K562 (cell line): Measurements from ENCODE around the gene TFF2. TPM values are rescaled to one million over a fixed set of nuclear protein-coding genes. Genes with fewer than 3 reads are reported as not detected.

Source experiments
- ATAC-seq: fragments of 200-7000 bp; cut with Tn5 transposase; 3 replicates; pipeline ENCODE4 v1.9.1; 2020; ENCODE audit warnings: moderate library complexity
- BruUV-seq: library from RNA; stranded (reverse); fragments of 400-500 nt; replicated peaks from 2 replicates; lab custom pipeline; 2021; lab: Mats Ljungman, UMichigan
- CTCF ChIA-PET: fragments of 300-600 bp; formaldehyde crosslinking; extraction: SDS; loops from one replicate; lab custom pipeline; 2021; ENCODE audit warnings: low intra/inter-chr PET ratio; lab: Yijun Ruan, JAX
- POLR2A ChIA-PET: fragments of 300-600, 350-650 bp; sonication (Branson Sonifier 250); formaldehyde crosslinking; extraction: SDS; loops from one replicate; lab custom pipeline; 2021; ENCODE audit warnings: antibody characterized with exemption, inconsistent platforms; lab: Yijun Ruan, JAX
- DNase-seq, 4 experiments: peaks; one replicate each; pipeline versions ENCODE4 v3.0.0 to v3.0.0-alpha.2; 2011 to 2018; ENCODE audit warnings: low spot score in 3 of 4, mixed read lengths in 3 of 4; ENCODE audit errors: extremely low read depth in 1 of 4
- FAIRE-seq: peaks from 2 replicates; lab custom pipeline; 2011; peaks lifted over from hg19 to GRCh38; lab: Jason Lieb, UNC
- H2AFZ ChIP-seq: 2 replicates; pipeline ENCODE4 v1.6.0; 2011; ENCODE audit warnings: low read depth, low read length, control low read depth, inconsistent platforms
- H3K27ac ChIP-seq: fragments of 200-600 bp; 3 replicates; pipeline ENCODE4 v1.8.0; 2011; ENCODE audit warnings: low read depth, mild to moderate bottlenecking, control low read depth, inconsistent platforms, low read length, moderate library complexity, mixed read lengths; ENCODE audit errors: extremely low read depth
- H3K27me3 ChIP-seq, 2 experiments: fragments of 300-600 bp in 1 of 2; 2 replicates in 1 of 2; 3 replicates in 1 of 2; pipeline versions ENCODE4 v1.6.0 to v1.8.0; 2011; ENCODE audit warnings: inconsistent platforms in 2 of 2, low read length in 2 of 2, mild to moderate bottlenecking in 1 of 2, mixed read lengths in 1 of 2, moderate library complexity in 1 of 2; ENCODE audit not compliant: control insufficient read depth in 2 of 2, insufficient read depth in 2 of 2
- H3K36me3 ChIP-seq: fragments of 300-600 bp; 3 replicates; pipeline ENCODE4 v1.8.0; 2011; ENCODE audit warnings: mild to moderate bottlenecking, low read length, inconsistent platforms; ENCODE audit not compliant: control insufficient read depth, insufficient read depth
- H3K4me1 ChIP-seq, 2 experiments: fragments of 200-600 bp in 1 of 2; replicated peaks in 1 of 2; 2 replicates in 1 of 2; 3 replicates in 1 of 2; pipeline versions ENCODE4 v1.5.1 to v1.8.0; 2011; ENCODE audit warnings: inconsistent platforms in 2 of 2, low read length in 2 of 2, mild to moderate bottlenecking in 1 of 2, mixed read lengths in 1 of 2, moderate library complexity in 1 of 2; ENCODE audit not compliant: control insufficient read depth in 2 of 2, insufficient read depth in 2 of 2
- H3K4me2 ChIP-seq: 2 replicates; pipeline ENCODE4 v1.6.1; 2011; ENCODE audit warnings: low read length, control low read depth, inconsistent platforms, mixed read lengths; ENCODE audit not compliant: insufficient read depth
- H3K4me3 ChIP-seq: fragments of 200-600 bp; sonication (generic), shearing (Covaris generic); 2 replicates; pipeline ENCODE4 v1.5.1; 2016; ENCODE audit warnings: control low read depth, inconsistent platforms
- H3K79me2 ChIP-seq: fragments of 200-600 bp; 3 replicates; pipeline ENCODE4 v1.8.0; 2011; ENCODE audit warnings: low read length, inconsistent platforms; ENCODE audit not compliant: control insufficient read depth, insufficient read depth
- H3K9ac ChIP-seq, 2 experiments: 2 replicates each; pipeline versions ENCODE4 v1.6.0 to v1.6.1; 2011; ENCODE audit warnings: low read depth in 2 of 2, low read length in 2 of 2, control low read depth in 1 of 2, inconsistent platforms in 1 of 2, mild to moderate bottlenecking in 1 of 2, mixed read lengths in 1 of 2; ENCODE audit not compliant: insufficient read depth in 1 of 2
- H3K9me1 ChIP-seq: one replicate; pipeline ENCODE4 v1.6.0; 2011; ENCODE audit warnings: inconsistent platforms, mild to moderate bottlenecking, low read length, moderate library complexity; ENCODE audit not compliant: control insufficient read depth, insufficient read depth
- H3K9me3 ChIP-seq: replicated peaks from 2 replicates; pipeline ENCODE4 v1.5.1; 2011; ENCODE audit warnings: low read depth, low read length, inconsistent platforms; ENCODE audit not compliant: control insufficient read depth, insufficient read depth
- H4K20me1 ChIP-seq: replicated peaks from 2 replicates; pipeline ENCODE4 v1.6.1; 2011; ENCODE audit warnings: low read length, inconsistent platforms, mixed read lengths; ENCODE audit not compliant: control insufficient read depth, insufficient read depth
- CBFA2T2 ChIP-seq: fragments of 450-650 bp; conservative IDR thresholded peaks from 2 replicates; pipeline ENCODE4 v1.6.1; 2017; ENCODE audit warnings: mild to moderate bottlenecking
- ETV6 ChIP-seq, 3 experiments: fragments of 150-350 bp in 1 of 3; sonication (generic) in 1 of 3; formaldehyde crosslinking in 1 of 3; IDR thresholded peaks; 2 replicates each; pipeline versions ENCODE4 v1.6.1 to v1.8.0; 2014 to 2022; ENCODE audit warnings: borderline replicate concordance in 2 of 3, low read depth in 2 of 3, antibody characterized with exemption in 1 of 3, low read length in 1 of 3, mild to moderate bottlenecking in 1 of 3, missing genetic modification reagents in 1 of 3
- FOXA1 ChIP-seq: fragments of 450-650 bp; IDR thresholded peaks from 2 replicates; pipeline ENCODE4 v1.6.1; 2016; ENCODE audit warnings: mild to moderate bottlenecking, borderline replicate concordance
- L3MBTL2 ChIP-seq: fragments of 450-650 bp; IDR thresholded peaks from 2 replicates; pipeline ENCODE4 v1.6.1; 2016; ENCODE audit warnings: mild to moderate bottlenecking, moderate library complexity
- RAD21 ChIP-seq, 2 experiments: fragments of 250-450 bp in 1 of 2; fragments of 450-650 bp in 1 of 2; sonication (Bioruptor Pico) in 1 of 2; formaldehyde crosslinking in 1 of 2; IDR thresholded peaks in 1 of 2; conservative IDR thresholded peaks in 1 of 2; 2 replicates each; pipeline versions ENCODE4 v1.4.0 to v1.8.0; 2020 to 2022; ENCODE audit warnings: mild to moderate bottlenecking in 2 of 2, moderate library complexity in 1 of 2
- RUNX1 ChIP-seq: sonication (generic); IDR thresholded peaks from 2 replicates; pipeline ENCODE4 v1.6.1; 2016; ENCODE audit warnings: antibody characterized with exemption, low read depth
- SRSF1 ChIP-seq: fragments of 200-400 bp; formaldehyde crosslinking; IDR thresholded peaks from 2 replicates; pipeline ENCODE4 v1.6.1; 2017; ENCODE audit warnings: mild to moderate bottlenecking, low read depth, low read length, moderate library complexity
- in situ Hi-C: fragments of 300-500 bp; cut with MboI; formaldehyde crosslinking; loops from 4 replicates; pipeline ENCODE4 v1.15.0; 2018; ENCODE audit warnings: inconsistent platforms, mixed read lengths
- intact Hi-C: fragments of 100-400 bp; cut with micrococcal nuclease; formaldehyde crosslinking; loops from 2 replicates; pipeline ENCODE4 v1.14.2; 2022
- polyA plus RNA-seq, 8 experiments: library from polyadenylated mRNA; depleted of rRNA in 4 of 8; stranded (reverse) in 5 of 8; unstranded in 3 of 8; fragments of >200 nt; fragmentation: Nextera tagmentation in 2 of 8; fragmentation: Illumina TruSeq in 1 of 8; extraction: Ambion mirVana in 2 of 8; extraction: Trizol in 1 of 8; gene quantifications; 2 replicates each; pipeline versions ENCODE4 v1.2.1 to v1.2.3, GENCODE V29; 2011 to 2014; ENCODE audit warnings: inconsistent platforms in 1 of 8, missing spikeins in 1 of 8
- total RNA-seq, 7 experiments: library from RNA; depleted of rRNA in 6 of 7; stranded (reverse); fragments of >200 nt in 6 of 7; fragmentation: Illumina TruSeq in 2 of 7; extraction: Trizol in 2 of 7; gene quantifications; 2 replicates each; pipeline versions ENCODE4 v1.2.1 to v1.2.3, GENCODE V29; 2011 to 2021; ENCODE audit warnings: low replicate concordance in 1 of 7
- TF ChIP-seq, protein P1 (sequence below): IDR thresholded peaks from 2 replicates; pipeline ENCODE4 v1.6.1; 2014; ENCODE audit warnings: antibody characterized with exemption
- TF ChIP-seq, protein P2 (sequence below): fragments of 250-450 bp; sonication (Bioruptor Pico); IDR thresholded peaks from 2 replicates; pipeline ENCODE4 v1.8.0; 2021; ENCODE audit warnings: mild to moderate bottlenecking, moderate library complexity
- TF ChIP-seq, protein P3 (sequence below), 2 experiments: IDR thresholded peaks; 2 replicates each; pipeline ENCODE4 v1.6.1; 2012; ENCODE audit warnings: improper control_type of control experiment in 2 of 2, low read depth in 2 of 2, low read length in 2 of 2, borderline replicate concordance in 1 of 2
- TF ChIP-seq, protein P4 (sequence below): fragments of 450-650 bp; IDR thresholded peaks from 2 replicates; pipeline ENCODE4 v1.6.1; 2016; ENCODE audit warnings: mild to moderate bottlenecking

TFF2 gene
- total and polyA plus RNA-seq, 9 of the 15 experiments (the other 6 are each of a cell fraction or from before 2014, with no cell fraction given), result not detected

DNA sequence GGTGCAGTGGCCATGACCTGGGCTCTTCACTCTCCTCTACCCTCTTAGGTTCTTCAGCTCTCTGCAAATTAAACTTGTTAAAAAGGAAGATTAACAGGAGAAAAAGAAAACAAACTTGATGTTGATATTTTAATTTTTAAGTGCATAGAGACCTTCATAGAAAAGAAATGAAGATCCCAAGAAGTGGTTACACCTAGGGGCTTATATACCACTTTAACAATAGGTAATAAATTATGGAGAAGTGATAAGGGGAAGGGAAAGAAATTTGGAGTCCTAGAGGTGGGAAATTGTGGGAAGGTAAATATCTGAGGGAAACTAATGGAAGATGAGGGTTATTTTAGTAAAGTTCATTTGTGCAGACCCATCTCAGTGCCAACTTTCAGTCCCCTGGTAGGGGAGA is 19.1 kb downstream of the TFF2 start:
- in situ Hi-C loops (no loop called here), intact Hi-C loops (loop anchor here (10.0 kb wide), 1 partner anchor 123 kb away; no protein-coding TSS in a partner anchor)
- ATAC-seq (no peak), FAIRE-seq (no peak), DNase-seq (no peak)
- Histone ChIP-seq H3K9me3 (no peaks in the 10 kb centered on the region), H3K4me3 (no peak overlapping the region), H3K79me2 (no peaks in the 10 kb centered on the region), H2AFZ (no peak overlapping the region), H3K9ac (no peak overlapping the region), H3K4me1 (no peaks in the 10 kb centered on the region), H3K27me3 (peaks cover 0 to 4% of the 10 kb centered on the region in 2 experiments; a peak in 1 of 5 replicates), H3K27ac (no peak overlapping the region), H3K36me3 (no peaks in the 10 kb centered on the region), H3K4me2 (no peak overlapping the region), H4K20me1 (no peaks in the 10 kb centered on the region), H3K9me1 (no peaks in the 10 kb centered on the region)
- no peak for TF ChIP-seq RUNX1
- TF ChIP-seq SRSF1, result no peak
- TF ChIP-seq FOXA1, result no peak
- TF ChIP-seq L3MBTL2, result no peak
- TF ChIP-seq, protein P1, sequence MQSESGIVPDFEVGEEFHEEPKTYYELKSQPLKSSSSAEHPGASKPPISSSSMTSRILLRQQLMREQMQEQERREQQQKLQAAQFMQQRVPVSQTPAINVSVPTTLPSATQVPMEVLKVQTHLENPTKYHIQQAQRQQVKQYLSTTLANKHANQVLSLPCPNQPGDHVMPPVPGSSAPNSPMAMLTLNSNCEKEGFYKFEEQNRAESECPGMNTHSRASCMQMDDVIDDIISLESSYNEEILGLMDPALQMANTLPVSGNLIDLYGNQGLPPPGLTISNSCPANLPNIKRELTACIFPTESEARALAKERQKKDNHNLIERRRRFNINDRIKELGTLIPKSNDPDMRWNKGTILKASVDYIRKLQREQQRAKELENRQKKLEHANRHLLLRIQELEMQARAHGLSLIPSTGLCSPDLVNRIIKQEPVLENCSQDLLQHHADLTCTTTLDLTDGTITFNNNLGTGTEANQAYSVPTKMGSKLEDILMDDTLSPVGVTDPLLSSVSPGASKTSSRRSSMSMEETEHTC, result no peak
- no peak for TF ChIP-seq RAD21 (CRISPR knock-in tag; conservative IDR thresholded peaks at IDR 0.05 in 1 of 2, IDR thresholded peaks at IDR 0.05 in 1 of 2)
- TF ChIP-seq CBFA2T2, result no peak
- TF ChIP-seq, protein P2, sequence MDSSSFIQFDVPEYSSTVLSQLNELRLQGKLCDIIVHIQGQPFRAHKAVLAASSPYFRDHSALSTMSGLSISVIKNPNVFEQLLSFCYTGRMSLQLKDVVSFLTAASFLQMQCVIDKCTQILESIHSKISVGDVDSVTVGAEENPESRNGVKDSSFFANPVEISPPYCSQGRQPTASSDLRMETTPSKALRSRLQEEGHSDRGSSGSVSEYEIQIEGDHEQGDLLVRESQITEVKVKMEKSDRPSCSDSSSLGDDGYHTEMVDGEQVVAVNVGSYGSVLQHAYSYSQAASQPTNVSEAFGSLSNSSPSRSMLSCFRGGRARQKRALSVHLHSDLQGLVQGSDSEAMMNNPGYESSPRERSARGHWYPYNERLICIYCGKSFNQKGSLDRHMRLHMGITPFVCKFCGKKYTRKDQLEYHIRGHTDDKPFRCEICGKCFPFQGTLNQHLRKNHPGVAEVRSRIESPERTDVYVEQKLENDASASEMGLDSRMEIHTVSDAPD (CRISPR knock-in tag), result no peak
- TF ChIP-seq, protein P3, sequence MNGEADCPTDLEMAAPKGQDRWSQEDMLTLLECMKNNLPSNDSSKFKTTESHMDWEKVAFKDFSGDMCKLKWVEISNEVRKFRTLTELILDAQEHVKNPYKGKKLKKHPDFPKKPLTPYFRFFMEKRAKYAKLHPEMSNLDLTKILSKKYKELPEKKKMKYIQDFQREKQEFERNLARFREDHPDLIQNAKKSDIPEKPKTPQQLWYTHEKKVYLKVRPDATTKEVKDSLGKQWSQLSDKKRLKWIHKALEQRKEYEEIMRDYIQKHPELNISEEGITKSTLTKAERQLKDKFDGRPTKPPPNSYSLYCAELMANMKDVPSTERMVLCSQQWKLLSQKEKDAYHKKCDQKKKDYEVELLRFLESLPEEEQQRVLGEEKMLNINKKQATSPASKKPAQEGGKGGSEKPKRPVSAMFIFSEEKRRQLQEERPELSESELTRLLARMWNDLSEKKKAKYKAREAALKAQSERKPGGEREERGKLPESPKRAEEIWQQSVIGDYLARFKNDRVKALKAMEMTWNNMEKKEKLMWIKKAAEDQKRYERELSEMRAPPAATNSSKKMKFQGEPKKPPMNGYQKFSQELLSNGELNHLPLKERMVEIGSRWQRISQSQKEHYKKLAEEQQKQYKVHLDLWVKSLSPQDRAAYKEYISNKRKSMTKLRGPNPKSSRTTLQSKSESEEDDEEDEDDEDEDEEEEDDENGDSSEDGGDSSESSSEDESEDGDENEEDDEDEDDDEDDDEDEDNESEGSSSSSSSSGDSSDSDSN (IDR thresholded peaks at IDR 0.05; ENCODE audit: borderline replicate concordance in 1 of 2, low read depth in 2 of 2, low read length in 2 of 2), result no peak
- TF ChIP-seq ETV6 (IDR thresholded peaks at IDR 0.05; ENCODE audit: borderline replicate concordance in 1 of 2, low read depth in 2 of 2, low read length in 1 of 2), result no peak
- TF ChIP-seq ETV6 (CRISPR knock-in tag; IDR thresholded peaks at IDR 0.05; ENCODE audit: borderline replicate concordance), result no peak
- TF ChIP-seq, protein P4, sequence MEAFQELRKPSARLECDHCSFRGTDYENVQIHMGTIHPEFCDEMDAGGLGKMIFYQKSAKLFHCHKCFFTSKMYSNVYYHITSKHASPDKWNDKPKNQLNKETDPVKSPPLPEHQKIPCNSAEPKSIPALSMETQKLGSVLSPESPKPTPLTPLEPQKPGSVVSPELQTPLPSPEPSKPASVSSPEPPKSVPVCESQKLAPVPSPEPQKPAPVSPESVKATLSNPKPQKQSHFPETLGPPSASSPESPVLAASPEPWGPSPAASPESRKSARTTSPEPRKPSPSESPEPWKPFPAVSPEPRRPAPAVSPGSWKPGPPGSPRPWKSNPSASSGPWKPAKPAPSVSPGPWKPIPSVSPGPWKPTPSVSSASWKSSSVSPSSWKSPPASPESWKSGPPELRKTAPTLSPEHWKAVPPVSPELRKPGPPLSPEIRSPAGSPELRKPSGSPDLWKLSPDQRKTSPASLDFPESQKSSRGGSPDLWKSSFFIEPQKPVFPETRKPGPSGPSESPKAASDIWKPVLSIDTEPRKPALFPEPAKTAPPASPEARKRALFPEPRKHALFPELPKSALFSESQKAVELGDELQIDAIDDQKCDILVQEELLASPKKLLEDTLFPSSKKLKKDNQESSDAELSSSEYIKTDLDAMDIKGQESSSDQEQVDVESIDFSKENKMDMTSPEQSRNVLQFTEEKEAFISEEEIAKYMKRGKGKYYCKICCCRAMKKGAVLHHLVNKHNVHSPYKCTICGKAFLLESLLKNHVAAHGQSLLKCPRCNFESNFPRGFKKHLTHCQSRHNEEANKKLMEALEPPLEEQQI, result no peak
- no TSS peak for BruUV-seq
- ChIA-PET POLR2A (no interaction called here), CTCF (no interaction called here)
